Stimulated activated CD4-positive, alpha-beta T cell treated with anti-CD3 and anti-CD28 coated beads, Interleukin-1b, Interleukin-23, amount 100 ng/mL, for 1 hour (primary cell): ENCODE results near the gene SHOX.

Source experiments
- DNase-seq, 2 donors: peaks; one replicate each; pipeline ENCODE4 v3.0.0-alpha.2; 2020; ENCODE audit warnings: low read depth in 2 of 2

SHOX gene

DNA sequence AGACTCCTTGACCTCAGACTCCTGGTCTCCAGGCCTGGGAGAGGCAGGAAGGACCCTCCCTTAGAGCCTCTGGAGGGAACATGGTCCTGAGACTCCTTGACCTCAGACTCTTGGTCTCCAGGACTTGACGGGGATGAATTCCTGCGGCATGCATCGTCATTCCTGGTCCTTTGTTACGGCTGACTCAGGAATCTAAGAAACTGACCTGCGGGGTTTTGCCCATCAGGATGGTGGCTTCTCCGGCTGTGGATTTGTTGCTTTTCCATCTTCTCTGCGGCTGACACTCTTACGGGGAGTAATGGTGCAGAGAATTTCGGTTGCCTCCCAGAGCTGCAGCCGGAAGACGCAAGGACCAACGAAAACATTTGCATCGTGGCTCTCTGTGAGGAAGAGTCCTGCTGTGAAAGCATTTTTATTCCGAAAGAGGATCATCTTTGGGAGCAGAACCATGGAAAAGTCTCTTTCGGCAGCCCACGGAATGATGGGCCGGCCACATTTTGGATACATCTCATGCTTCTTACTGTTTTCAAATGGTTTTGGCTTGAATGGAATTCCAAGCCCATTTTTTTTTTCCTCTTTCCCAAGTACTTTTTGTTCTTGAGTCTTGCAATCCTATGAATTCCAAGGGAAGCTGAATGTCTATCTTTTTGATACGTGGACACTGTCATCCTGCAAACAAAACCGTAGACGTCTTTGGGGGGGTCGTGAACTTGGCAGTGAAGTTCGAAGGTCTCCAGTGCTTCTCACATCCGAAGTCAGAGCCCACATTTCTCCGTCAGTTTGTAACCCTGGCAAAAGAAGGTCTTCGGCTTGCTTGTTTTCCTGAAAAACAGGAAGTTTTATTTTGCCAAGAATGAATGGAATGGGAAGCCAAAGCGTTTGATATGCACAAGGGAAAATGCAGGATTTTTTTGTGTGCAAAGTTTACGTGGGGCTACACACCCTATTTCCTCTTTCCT is 36.5 kb downstream of the SHOX start:
- DNase-seq: no peak

- no peak for DNase-seq
Measured at GRCh38 chrX:670645-671044, 40.1 kb downstream of the SHOX start.

GRCh38 chrX:672931-673330 is 42.3 kb downstream of the SHOX start:
- no peak for DNase-seq

GRCh38 chrX:675279-675954 is 44.8 kb downstream of the SHOX start:
- no peak for DNase-seq

DNA sequence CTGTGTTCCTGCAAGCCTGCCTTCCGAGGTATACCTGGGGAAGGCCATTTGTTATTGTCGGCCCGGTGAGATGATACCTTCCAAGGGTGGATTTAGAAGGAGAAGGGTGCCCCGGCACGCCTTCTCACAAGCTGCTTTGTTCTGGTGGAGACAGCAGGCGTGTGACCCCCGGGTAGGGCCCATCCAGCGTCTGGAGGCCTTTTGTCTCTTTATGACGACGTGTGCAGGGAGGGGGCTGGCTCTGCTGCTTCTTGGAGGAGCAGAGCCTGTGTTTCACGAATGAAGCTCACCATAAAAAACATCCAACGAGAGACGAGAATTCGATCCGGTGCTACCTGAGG is 45.3 kb downstream of the SHOX start:
- no peak for DNase-seq

- DNase-seq: no peak
Measured at GRCh38 chrX:677376-677775, 46.8 kb downstream of the SHOX start.

DNA sequence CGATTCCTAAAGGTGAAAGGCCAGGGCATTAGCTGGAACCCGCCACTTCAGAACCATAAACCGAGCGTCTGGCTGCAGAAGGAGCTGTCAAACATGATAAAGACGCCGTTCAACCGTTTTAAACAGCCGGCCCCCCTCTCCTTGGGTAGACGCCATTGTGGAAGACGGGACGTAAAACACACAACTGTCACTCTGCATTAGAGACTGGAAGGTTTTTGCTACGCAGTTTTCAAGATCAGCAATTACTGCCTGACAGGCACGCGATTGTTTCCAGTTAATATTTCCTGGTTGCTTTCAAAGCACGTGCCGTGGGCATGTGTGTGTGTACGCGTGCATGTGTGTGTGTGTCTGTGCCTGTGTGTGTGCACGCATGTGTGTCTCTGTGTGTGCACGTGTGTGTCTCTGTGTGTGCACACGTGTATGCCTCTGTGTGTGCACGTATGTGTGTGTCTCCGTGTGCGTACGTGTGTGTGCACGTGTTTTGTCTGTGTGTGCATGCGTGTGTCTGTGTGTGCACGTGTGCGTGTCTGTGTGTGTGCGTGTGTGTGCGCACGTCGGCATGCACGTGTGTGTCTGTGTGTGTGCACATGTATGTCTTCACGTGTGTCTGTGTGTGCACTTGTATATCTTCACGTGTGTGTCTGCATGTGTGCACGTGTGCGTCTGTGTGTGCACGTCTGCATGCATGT is 48.8 kb downstream of the SHOX start:
- DNase-seq: no peak

- no peak for DNase-seq
Measured at GRCh38 chrX:680062-680461, 49.5 kb downstream of the SHOX start.

- no peak for DNase-seq
Measured at GRCh38 chrX:681989-682388, 51.4 kb downstream of the SHOX start.

DNA sequence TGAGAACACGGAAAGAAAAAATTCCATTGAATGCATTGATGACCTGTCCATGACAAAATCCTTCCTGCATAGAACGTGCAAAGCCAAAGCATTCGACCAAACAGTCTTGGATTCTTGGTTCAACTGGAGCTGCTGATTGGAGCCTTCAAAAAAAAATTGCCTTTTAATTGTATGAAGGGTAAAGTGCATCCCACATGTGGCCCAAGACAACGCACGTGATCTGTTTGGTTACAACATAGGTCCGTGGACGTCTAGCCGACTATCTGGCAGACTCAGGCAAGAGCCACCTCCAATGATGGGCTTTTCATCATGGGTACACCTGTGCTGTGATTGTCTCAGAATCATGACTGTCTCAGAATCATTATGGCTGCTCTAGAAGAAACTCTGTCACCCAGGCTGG is 52.3 kb downstream of the SHOX start:
- DNase-seq: no peak

DNA sequence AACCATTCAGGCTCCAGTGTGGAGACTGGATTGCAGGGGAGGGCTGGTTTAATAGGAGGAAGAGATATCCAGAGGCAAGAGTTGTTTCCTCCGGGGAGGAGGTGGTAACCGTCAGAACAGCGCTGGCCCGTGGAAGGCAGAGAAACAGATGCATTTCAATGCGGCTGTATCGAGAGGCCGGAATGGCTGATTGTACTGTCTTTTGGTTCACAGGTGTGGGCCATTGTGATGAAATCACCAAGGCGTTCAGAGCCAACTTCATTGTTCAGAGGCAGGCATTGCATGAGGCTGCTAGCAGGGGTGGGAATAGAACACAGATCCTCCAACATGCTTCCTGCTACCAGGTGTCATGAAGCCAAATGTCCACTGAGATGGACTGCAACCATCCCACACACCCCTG is 53.0 kb downstream of the SHOX start:
- DNase-seq: no peak

DNA sequence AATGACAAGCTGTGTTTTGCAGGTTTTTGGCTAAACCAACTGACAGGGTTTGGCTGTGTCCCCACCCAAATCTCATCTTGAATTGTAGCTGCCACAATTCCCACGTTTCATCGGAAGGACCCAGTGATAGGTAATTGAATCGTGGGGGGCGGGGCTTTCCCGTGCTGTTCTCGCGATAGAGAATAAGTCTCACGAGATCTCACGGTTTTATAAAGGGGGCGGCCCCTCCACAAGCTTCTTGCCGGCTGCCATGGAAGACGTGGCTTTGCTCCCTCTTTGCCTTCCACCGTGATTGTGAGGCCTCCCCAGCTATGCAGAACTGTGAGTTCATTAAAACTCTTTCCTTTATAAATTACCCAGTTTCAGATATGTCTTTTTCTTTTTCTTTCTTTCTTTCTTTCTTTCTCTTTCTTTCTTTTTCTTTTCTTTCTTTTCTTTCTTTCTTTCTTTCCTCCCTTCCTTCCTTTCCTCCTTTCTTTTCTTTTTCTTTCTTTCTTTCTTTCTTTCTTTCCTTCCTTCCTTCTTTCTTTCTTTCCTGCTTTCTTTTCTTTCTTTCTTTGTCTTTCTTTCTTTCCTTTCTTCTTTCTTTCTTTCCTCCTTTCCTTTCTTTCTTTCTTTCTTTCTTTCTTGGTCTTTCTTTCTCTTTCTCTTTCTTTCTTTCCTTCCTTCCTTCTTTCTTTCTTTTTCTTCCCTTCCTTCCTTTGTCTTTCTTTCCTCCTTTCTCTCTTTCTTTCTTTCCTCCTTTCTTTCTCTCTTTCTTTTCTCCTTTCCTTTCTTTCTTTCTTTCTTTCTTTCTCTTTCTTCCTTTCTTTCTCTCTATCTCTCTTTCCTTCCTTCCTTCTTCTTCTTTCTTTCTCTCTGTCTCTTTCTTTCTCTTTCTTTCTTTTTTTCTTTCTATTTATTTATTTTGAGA is 54.8 kb downstream of the SHOX start:
- DNase-seq: no peak

DNA sequence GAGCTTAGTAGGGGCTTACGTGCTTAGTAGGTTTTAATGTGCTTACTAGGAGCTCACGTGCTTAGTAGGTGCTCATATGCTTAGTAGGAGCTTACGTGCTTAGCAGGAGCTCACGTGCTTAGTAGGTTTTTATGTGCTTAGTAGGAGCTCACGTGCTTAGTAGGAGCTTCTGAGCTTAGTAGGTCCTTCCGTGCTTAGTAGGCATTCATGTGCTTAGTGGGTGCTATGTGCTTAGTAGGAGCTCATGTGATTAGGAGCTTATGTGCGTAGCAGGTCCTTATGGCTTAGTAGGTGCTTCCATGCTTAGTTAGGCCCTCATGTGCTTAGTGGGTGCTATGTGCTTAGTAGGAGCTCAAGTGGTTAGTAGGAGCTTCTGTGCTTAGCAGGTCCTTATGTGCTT is 59.4 kb downstream of the SHOX start:
- no peak for DNase-seq

- DNase-seq: no peak
Measured at GRCh38 chrX:694800-695199, 64.2 kb downstream of the SHOX start.

DNA sequence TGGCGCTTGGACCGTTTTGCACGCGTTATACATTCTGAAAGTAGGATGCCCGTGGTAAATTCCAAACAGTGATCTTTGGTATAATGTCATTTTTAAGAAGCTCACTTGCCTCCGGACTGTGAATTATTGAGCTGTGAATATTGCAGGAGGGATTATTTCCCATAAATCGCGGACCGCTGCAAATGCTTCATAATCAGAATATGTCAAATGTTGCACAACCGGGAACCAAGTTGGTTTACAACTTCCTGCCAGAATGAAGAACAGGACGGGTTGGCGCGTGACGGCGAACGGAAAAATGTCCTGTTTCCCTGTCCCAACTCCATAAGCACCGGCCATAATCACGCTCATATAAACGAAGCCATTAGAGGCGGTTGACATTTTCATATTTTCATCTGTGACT is 67.6 kb downstream of the SHOX start:
- DNase-seq: no peak

DNA sequence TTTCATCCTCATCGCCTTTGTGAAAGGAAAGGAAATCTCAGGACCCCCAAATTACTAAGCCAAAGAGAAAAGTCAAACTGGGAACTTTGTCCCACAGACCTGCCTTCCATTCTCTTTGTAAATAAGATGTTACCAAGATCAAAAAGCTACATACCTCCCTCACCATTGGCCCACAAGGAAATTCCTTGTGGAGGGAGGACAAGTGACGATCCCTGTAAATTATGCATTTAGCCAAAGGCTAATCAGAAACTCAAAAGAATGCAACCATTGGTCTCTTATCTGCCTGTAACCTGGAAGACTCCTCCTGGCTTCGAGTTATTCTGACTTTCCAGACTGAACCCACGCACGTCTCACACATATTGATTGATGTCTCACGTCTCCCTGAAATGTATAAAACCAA is 70.3 kb downstream of the SHOX start:
- no peak for DNase-seq

DNA sequence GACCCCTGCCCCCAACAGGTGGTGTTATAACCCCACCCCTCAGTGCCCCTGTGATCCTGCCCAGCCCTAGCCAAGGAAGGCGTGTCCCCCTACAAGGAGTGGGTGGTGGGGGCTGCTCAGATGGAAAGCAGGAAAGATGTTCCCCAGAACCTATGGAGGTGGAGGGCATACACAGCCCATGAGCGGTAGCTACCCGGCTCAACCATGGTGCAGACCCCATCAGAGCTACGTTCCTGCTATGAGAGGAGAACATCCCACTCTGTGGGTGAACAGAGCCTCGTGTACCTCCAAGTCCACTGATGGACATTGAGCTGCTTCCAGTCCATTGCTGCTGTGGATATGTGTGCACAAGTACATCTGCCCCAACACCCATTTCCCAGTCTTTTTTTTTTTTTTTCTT is 71.1 kb downstream of the SHOX start:
- DNase-seq: no peak

- no peak for DNase-seq
Measured at GRCh38 chrX:703466-703865, 72.9 kb downstream of the SHOX start.

- no peak for DNase-seq
Measured at GRCh38 chrX:703866-704265, 73.3 kb downstream of the SHOX start.
